ENCODE results near the gene BCL2L11.

Gene BCL2L11

DNA sequence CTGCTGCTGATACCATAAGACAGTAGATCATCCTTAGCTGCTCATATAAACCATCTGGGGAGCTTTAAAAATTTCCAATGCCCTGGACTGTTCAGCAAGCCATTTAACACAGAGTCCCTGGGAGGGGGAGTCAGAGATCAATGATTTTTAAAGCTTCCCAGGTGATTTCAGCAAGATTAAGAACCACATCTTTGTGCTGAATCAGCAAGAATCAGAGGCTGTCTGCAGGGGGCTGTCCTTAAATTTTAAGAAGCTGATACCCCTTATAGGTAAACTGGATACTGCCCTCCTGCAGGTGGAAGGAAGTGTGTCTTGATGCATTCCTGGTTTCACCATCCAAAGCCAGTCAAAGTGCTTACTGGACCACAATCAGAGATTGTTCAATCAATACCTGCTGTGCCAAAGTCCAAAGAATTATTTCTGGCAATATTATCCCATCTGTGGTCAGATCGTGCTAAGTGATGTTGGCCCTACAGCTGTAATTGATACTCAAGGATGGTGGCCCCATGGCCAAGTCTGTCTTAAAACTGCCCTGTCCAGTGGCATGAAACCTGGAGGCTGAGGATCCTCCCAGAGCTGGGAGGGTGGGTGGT is 72.2 kb downstream of the BCL2L11 start:
- TF ChIP-seq, protein P1, sequence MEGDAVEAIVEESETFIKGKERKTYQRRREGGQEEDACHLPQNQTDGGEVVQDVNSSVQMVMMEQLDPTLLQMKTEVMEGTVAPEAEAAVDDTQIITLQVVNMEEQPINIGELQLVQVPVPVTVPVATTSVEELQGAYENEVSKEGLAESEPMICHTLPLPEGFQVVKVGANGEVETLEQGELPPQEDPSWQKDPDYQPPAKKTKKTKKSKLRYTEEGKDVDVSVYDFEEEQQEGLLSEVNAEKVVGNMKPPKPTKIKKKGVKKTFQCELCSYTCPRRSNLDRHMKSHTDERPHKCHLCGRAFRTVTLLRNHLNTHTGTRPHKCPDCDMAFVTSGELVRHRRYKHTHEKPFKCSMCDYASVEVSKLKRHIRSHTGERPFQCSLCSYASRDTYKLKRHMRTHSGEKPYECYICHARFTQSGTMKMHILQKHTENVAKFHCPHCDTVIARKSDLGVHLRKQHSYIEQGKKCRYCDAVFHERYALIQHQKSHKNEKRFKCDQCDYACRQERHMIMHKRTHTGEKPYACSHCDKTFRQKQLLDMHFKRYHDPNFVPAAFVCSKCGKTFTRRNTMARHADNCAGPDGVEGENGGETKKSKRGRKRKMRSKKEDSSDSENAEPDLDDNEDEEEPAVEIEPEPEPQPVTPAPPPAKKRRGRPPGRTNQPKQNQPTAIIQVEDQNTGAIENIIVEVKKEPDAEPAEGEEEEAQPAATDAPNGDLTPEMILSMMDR (IDR thresholded peaks at IDR 0.05; ENCODE audit: low read depth, low read length), result no peak
- Histone ChIP-seq H3K36me3 (no peaks in the 10 kb centered on the region), H3K27me3 (no peaks in the 10 kb centered on the region), H3K9me3 (no peaks in the 10 kb centered on the region), H3K4me1 (no peaks in the 10 kb centered on the region), H3K4me3 (ENCODE audit: low read depth, low read length) (no peak overlapping the region)
- DNase-seq, result no peak

DNA sequence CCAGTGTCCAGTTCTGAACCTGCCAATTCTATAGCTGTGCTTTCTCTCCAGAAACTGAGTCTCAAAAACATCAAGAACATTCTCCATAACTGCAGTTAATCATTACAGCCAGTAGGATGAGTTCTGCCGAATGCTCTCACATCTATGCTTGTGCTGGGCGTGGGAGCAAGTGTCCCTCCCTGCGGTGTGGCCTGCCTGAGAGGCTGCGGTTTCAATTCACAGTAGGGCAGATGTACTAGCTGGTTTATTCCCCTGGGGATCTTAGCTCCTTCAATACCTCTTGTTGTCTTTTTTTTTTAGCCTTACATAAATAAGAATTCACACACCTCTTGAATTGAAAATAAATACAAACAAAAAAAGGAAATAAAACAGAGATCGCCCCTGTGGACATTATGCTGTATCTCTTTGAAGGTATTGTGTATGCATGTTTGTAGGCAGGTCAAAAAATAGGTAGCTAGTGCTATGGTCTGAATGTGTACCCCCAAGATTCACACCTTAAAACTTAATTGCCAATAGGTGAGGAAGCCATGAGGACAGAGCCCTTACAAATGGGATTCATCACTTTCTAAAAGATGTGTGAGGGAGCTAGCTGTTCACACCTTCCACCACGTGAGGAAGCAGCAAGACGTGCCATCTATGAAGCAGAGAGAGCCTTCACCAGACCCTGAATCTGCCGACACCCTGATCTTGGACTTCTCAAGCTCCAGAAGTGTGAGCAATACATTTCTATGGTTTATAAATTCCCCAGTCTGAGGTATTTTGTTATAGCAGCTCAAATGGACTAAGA is 74.3 kb downstream of the BCL2L11 start:
- DNase-seq, result no peak
- no peaks in the 10 kb centered on the region for H3K36me3 ChIP-seq
- TF ChIP-seq, protein P1 (IDR thresholded peaks at IDR 0.05; ENCODE audit: low read depth, low read length), result no peak

DNA sequence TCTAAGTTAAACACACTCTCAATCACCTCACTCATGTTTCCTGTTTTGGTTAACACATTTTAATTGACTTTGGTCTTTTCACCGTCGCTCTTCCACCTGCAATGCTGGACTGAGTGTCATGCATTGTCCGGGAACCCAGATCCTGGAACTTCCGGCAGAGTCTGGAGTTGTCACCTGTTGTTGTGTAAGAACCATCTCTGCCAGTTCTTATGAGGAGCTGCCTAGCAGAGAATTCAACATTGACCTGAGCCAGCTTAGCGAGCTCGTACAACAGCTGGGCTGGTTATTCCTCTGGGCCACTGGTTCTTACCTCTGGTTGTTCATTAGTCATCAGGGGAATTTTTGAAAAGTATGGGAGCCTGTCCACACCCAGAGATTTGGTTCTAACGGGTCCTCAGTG is 75.7 kb downstream of the BCL2L11 start:
- no peak overlapping the region for H3K4me3 ChIP-seq (ENCODE audit: low read depth, low read length)
- H3K9me3 ChIP-seq, result no peaks in the 10 kb centered on the region
- no peaks in the 10 kb centered on the region for H3K36me3 ChIP-seq
- H3K4me1 ChIP-seq, result no peaks in the 10 kb centered on the region
- H3K27me3 ChIP-seq, result no peaks in the 10 kb centered on the region
- DNase-seq, result no peak
- TF ChIP-seq, protein P1 (IDR thresholded peaks at IDR 0.05; ENCODE audit: low read depth, low read length), result no peak

More for the DNA sequence above, 74.3 kb downstream of the BCL2L11 start:
- no peaks in the 10 kb centered on the region for H3K9me3 ChIP-seq
- no peak overlapping the region for H3K4me3 ChIP-seq (ENCODE audit: low read depth, low read length)
- H3K27me3 ChIP-seq, result no peaks in the 10 kb centered on the region
- no peaks in the 10 kb centered on the region for H3K4me1 ChIP-seq

DNA sequence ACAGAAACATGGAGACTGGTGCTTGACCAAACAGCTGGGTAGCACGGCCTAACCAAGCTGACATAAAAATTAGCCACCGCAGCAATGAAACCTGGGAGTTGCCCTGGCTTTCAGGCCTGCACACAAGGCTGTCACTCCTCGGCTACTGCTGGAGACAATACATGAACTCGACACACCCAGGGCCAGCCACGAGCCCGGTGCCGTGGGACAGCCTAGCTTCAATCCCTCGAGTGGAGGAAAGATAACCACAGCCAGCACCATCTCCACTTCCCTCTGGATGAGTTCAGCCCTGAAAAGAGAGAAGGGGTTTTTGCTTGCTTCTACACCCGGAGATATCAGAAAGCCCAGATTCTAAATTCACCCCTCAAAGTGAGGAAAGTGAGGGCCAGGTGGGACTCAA is 78.0 kb downstream of the BCL2L11 start:
- H3K4me3 ChIP-seq (ENCODE audit: low read depth, low read length), result no peak overlapping the region
- no peaks in the 10 kb centered on the region for H3K9me3 ChIP-seq
- H3K4me1 ChIP-seq, result no peaks in the 10 kb centered on the region
- TF ChIP-seq, protein P1 (IDR thresholded peaks at IDR 0.05; ENCODE audit: low read depth, low read length), result no peak
- no peaks in the 10 kb centered on the region for H3K36me3 ChIP-seq
- DNase-seq, result no peak
- H3K27me3 ChIP-seq, result no peaks in the 10 kb centered on the region

GRCh38 chr2:111199840-111200239 is 79.1 kb downstream of the BCL2L11 start:
- Histone ChIP-seq H3K36me3 (no peaks in the 10 kb centered on the region), H3K9me3 (no peaks in the 10 kb centered on the region), H3K4me1 (no peaks in the 10 kb centered on the region), H3K27me3 (no peaks in the 10 kb centered on the region), H3K4me3 (ENCODE audit: low read depth, low read length) (no peak overlapping the region)
- TF ChIP-seq, protein P1 (IDR thresholded peaks at IDR 0.05; ENCODE audit: low read depth, low read length), result no peak
- DNase-seq, result no peak

GRCh38 chr2:111200333-111200881 is 79.7 kb downstream of the BCL2L11 start:
- Histone ChIP-seq H3K36me3 (no peaks in the 10 kb centered on the region), H3K9me3 (no peaks in the 10 kb centered on the region), H3K27me3 (no peaks in the 10 kb centered on the region), H3K4me1 (no peaks in the 10 kb centered on the region), H3K4me3 (ENCODE audit: low read depth, low read length) (no peak overlapping the region)
- TF ChIP-seq, protein P1 (IDR thresholded peaks at IDR 0.05; ENCODE audit: low read depth, low read length), result no peak
- DNase-seq, result no peak
